Effector CD4-positive, alpha-beta T cell (primary cell): ENCODE measurements around the gene BBS9.
"Not testable (repeated sequence)": the region's sequence is repeated elsewhere in the genome, so short reads cannot be mapped to it uniquely, and the experiment has no call there.

ENCODE experiments used
- DNase-seq: peaks from one replicate; pipeline ENCODE4 v3.0.0-alpha.2; 2020

BBS9 gene

GRCh38 chr7:33503736-33504135 is 374.4 kb downstream of the BBS9 start:
- DNase-seq: no peak

- DNase-seq: no peak
These were observed 374.9 kb downstream of the BBS9 start for GRCh38 chr7:33504266-33504665.

DNA sequence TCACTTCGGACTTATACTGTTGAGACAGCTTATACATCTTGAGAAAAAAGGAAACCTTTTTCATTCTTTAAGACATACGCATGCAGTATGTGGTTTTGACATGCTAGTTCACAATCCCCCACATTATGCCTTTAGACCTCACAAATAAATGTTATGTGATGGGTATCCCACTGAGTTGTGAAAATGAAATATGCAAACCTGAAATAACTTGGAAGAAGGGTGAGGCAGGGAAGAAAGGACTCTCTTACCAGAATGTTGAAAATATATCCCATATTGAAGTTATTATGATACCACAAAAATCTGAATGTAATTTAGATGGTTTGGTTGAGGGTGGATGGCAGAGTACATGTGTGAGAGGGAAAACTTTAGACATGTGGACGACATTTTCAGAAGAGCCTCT is 379.8 kb downstream of the BBS9 start:
- no peak for DNase-seq

- DNase-seq: no peak
These were observed 382.4 kb downstream of the BBS9 start for GRCh38 chr7:33511778-33512177.

- DNase-seq: no peak
These were observed 387.2 kb downstream of the BBS9 start for GRCh38 chr7:33516568-33516967.

DNA sequence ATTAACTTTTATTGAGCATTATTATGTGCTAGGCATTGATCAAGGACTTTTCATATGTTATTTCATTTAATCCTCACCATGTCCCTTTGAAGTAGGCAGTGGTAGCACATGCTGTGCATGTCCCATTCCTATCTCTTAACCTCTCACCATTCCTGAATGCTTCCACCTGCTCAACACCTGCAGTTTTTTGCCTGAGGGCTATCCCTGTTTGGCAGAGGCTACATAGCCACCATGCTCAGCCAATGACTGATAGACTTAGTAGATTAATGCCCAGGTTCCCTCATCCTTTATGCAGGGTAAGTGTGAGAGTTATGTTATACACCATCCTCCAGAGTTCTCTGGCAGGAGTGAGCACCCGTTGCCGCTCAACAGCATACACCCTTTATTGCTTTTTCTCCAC is 387.8 kb downstream of the BBS9 start:
- no peak for DNase-seq

- not testable (repeated sequence) for DNase-seq
These were observed 397.6 kb downstream of the BBS9 start for GRCh38 chr7:33527008-33527407.

DNA sequence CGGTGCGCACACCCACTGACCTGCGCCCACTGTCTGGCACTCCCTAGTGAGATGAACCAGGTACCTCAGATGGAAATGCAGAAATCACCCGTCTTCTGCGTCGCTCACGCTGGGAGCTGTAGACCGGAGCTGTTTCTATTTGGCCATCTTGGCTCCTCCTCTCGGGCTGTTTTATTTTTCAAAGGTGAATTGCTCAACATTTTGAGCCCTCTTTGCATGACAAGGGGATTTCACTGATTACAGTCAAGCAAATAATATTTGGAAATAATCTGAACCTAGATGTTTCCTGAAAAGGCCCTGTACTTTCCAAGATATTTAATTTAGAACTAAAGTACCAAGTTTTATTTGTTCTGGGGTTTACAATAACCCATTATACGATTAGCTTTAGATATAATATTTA is 398.2 kb downstream of the BBS9 start:
- DNase-seq: not testable (repeated sequence)

GRCh38 chr7:33529070-33529469 is 399.7 kb downstream of the BBS9 start:
- no peak for DNase-seq

GRCh38 chr7:33530664-33531063 is 401.3 kb downstream of the BBS9 start:
- DNase-seq: no peak

DNA sequence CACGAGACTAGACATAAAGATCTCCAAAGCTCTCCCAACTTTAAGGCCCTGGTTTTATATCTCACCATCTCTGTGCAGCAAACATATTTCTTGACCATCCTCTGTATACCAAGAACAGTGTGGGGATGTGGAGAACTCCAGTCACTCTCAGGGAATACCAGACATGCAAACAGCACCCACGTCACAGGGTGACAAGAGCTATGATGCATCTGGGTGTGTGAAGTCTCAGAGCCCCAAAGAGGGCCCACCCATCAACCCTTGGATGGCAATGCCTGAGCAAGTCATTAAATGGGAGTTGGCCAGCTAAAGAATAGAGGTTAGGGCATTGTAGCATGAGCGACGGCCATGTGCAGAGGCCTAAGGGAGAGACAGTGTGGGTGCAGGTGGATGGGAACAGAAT is 402.5 kb downstream of the BBS9 start:
- no peak for DNase-seq

- no peak for DNase-seq
These were observed 405.5 kb downstream of the BBS9 start for GRCh38 chr7:33534833-33535232.

DNA sequence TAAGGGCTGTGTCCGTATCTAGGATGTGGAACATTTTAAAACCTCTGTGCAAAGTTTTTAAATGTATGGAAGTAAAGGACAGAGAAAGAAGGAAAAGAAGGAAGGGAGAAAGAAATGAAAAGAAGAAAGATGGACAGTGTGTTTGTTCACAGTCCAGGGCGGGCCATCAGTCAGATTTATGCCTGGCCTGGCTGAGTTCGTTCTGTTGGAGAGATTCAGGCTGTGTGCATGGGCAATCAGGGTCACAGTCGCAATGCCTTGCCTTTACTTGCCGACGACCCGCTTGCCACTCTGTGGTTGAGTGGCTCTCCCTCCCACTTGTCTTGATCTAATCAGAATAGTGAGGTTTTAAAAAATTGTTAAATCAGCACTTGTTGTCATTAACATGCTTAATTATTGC is 406.6 kb downstream of the BBS9 start:
- no peak for DNase-seq

DNA sequence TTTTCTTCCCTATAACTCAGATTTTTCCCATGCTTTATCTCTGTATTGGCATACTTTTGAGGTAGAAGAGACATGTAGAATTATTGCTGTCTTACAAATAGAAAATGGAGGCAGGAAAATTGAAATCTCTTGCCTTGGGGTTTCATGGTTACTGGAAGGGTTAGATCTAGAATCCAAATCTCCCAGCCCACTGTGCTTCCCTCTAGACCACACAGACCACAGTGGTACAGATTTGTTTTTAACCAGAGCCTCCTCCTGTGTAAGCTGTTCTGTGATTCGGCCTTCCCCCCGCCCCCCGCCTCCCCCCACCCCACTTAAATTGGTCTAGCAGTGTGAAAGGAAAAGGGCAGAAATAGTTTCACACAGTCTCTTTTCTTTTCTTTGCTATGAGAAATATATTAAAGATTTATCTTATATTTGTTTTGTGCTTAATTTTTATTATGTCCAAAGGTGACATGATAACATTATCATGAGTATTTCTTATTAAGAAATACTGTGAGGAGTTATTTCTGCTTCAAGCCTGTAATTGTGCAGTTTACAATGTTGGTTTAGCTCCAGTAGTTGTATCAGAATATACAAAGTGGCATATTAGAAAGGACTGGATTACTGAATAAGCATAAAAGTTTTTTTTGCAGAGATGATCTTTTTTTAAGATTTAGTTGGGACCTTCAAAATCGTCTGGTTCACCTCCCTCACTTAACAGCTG is 407.2 kb downstream of the BBS9 start:
- DNase-seq: no peak

DNA sequence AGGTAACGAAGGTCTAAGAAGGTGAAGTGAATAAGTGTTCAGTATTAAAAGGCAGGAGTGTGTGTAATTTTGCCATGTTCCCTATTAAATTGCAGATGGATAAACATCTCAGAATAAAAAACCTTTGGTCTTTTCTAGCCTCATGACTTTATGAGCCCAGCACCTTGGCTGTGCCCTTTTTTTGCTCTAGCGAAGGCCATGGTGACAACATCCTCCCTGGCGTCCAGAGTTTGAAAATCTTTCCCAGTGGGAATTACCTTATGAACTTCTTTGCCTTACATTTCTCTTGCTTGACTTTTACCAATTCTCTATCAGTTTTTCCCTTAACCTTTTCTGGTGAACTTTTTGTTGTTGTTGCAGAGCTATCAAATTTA is 407.7 kb downstream of the BBS9 start:
- DNase-seq: no peak

DNA sequence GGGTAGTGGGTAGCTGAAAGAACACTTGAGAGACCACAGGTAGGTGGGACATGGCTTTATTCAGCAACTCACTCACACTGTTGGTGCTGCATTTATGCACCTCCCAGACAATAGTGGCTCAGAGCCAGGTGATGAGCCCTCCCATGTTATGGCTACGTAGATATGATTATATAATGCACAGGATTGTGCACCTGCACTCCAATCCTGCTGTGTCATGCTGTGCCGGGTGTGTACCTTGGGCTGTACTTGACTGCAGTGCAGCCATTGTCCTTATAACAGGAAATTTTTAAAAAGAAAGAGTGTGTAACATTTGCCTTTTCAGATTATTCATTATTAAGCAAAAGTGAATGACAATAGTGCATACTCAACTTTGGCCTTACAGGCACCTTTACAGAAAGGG is 409.8 kb downstream of the BBS9 start:
- DNase-seq: no peak

DNA sequence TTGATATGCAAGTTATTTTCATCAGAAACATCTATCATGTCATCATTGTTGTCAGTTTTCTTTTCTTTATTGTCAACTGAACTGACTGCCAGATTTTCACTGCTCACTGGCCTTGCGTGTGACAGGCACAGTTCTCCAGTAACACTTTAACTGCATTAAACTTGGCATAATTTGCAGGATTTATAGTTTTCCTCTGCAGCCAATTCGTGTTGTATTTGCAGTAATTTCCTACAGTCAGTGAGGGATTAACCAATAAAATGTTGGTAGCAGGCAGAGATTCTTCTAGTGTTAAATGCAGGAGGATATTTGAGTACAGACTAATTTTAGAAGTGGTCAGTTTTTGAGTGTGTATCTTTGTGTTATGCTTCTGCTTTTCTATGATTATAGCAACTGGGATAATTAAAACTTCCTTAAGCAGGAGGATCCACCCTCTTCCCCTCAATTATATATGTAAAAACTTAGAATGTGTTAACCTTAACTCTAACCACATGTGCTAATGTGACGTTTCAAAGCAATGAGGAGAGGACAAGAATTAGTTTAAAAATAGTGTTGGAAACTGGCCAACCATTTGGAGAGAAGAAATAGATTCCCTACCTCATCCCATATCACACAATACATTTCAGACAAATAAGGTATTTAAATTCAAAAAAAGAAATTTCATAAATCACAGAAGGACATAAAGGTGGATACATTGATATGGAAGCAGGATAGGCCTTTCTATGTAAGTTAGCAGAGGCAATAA is 410.5 kb downstream of the BBS9 start:
- DNase-seq: no peak

- no peak for DNase-seq
These were observed 418.5 kb downstream of the BBS9 start for GRCh38 chr7:33547880-33548279.

GRCh38 chr7:33550363-33550762 is 421.0 kb downstream of the BBS9 start:
- DNase-seq: no peak

DNA sequence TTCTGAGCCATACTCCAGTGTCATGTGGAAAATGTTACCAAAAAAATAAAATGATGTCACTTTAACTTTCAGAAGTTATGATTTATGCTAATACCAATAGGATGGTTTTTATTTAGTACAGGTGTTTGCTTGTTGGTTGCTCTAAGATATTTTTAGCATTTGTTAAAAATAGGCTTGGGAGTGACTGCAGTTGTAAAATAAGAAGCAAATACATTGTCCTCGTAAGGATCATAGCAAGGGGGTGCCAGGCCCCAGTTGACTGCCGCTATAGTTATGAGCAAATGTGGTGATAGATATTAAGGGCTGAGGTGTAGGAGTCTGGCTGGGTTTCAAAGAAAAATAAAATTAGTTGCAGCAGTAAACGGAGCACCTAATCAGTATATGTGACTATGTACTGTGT is 421.6 kb downstream of the BBS9 start:
- no peak for DNase-seq

- no peak for DNase-seq
These were observed 424.7 kb downstream of the BBS9 start for GRCh38 chr7:33554046-33554445.

GRCh38 chr7:33554576-33554975 is 425.2 kb downstream of the BBS9 start:
- DNase-seq: no peak

- DNase-seq: no peak
These were observed 427.1 kb downstream of the BBS9 start for GRCh38 chr7:33556472-33556871.

DNA sequence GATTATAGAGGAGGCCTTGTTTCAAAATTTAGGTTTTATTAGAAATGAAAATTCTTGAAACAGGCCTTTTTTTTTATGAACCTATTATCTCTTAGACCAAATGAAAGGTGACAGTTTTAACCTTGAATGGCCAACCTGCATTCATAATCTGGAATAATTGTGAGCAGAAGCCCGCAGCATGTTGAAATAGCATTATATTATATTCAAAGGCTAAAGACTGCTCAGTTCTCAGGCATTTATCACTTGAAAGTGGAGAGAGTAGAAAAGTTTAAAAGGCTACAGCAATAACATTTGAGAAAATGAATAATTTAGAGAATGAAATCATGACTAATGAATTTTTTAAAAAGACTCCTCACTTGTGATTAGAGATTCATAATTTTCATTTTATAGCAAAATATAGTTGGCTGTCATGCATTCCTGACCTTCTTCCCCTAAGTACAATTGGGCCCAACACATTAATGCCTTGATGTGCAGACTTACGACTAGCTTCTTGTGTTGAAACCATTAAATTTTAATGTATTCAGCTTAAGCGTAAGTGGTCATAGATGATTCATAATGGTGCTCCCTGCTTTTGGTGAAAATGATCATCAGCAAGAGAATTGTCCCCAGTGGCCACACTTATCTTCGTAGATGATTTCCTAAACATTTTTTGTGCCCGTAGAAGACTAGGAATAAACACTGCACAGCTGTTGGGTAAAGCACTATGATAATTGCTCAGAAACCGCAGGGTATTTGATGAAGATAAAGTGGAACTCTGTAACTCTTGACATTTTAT is 429.4 kb downstream of the BBS9 start:
- no peak for DNase-seq
